Calu3 (cell line): ENCODE results near the gene MMEL1. TPM values are rescaled to one million over a fixed set of nuclear protein-coding genes. Genes with fewer than 3 reads are reported as not detected.

Experiments used
- BruUV-seq: library from RNA; stranded (reverse); fragments of 400-500 nt; replicated peaks from 2 replicates; lab custom pipeline; 2021; lab: Mats Ljungman, UMichigan
- CTCF ChIA-PET: fragments of 300-600 bp; sonication (Branson Sonifier 250); formaldehyde crosslinking; loops from one replicate; lab custom pipeline; 2022; ENCODE audit warnings: antibody characterized with exemption; lab: Charles Lee
- DNase-seq: peaks from one replicate; pipeline ENCODE4 v3.0.0; 2022
- H3K27ac Mint-ChIP-seq: one replicate; pipeline ENCODE4 v1.8.0; 2022; ENCODE audit warnings: mixed read lengths; ENCODE audit not compliant: unreplicated experiment
- H3K27me3 Mint-ChIP-seq: one replicate; pipeline ENCODE4 v1.8.0; 2022; ENCODE audit warnings: mixed read lengths; ENCODE audit not compliant: unreplicated experiment
- H3K36me3 Mint-ChIP-seq: one replicate; pipeline ENCODE4 v1.8.0; 2022; ENCODE audit warnings: mild to moderate bottlenecking, moderate library complexity, mixed read lengths; ENCODE audit not compliant: insufficient read depth, unreplicated experiment
- H3K4me1 Mint-ChIP-seq: one replicate; pipeline ENCODE4 v1.8.0; 2022; ENCODE audit warnings: mild to moderate bottlenecking, low read depth, mixed read lengths; ENCODE audit not compliant: unreplicated experiment
- H3K4me3 Mint-ChIP-seq: one replicate; pipeline ENCODE4 v1.8.0; 2022; ENCODE audit warnings: mild to moderate bottlenecking, low read depth, moderate library complexity, mixed read lengths; ENCODE audit not compliant: unreplicated experiment
- H3K9me3 Mint-ChIP-seq: one replicate; pipeline ENCODE4 v1.8.0; 2022; ENCODE audit warnings: low read depth, mixed read lengths; ENCODE audit not compliant: unreplicated experiment
- CTCF ChIP-seq: fragments of 200-600 bp; IDR thresholded peaks from one replicate; pipeline ENCODE4 v1.8.0; 2022; ENCODE audit warnings: antibody characterized with exemption; ENCODE audit not compliant: unreplicated experiment
- intact Hi-C: fragments of 100-400 bp; cut with micrococcal nuclease; formaldehyde crosslinking; loops from one replicate; pipeline ENCODE4 v1.10.0; 2022; ENCODE audit not compliant: unreplicated experiment
- total RNA-seq: library from RNA; stranded (reverse); gene quantifications from 2 replicates; pipeline ENCODE4 v1.2.3, GENCODE V29; 2022

MMEL1 gene
- total RNA-seq, 1 experiment from 2014 or later = 5.6 TPM

- DNase-seq = no peak
- Mint-ChIP-seq H3K27me3 (peaks cover 26% of the 10 kb centered on the region), H3K27ac (no peak overlapping the region), H3K4me3 (no peak overlapping the region), H3K9me3 (no peaks in the 10 kb centered on the region), H3K36me3 (peaks cover 3% of the 10 kb centered on the region), H3K4me1 (no peaks in the 10 kb centered on the region)
- no peak for TF ChIP-seq CTCF
- no TSS peak for BruUV-seq
- CTCF ChIA-PET = interaction anchor here (0.6 kb wide), 1 partner anchor 33 kb away, joined by 3 read pairs; no protein-coding TSS in a partner anchor
- intact Hi-C loops = no loop called here
These were observed 28.5 kb downstream of the MMEL1 start for GRCh38 chr1:2604156-2604843.

GRCh38 chr1:2603521-2604155, 29.2 kb downstream of the MMEL1 start:
- Mint-ChIP-seq H3K9me3 (no peaks in the 10 kb centered on the region), H3K36me3 (peaks cover 3% of the 10 kb centered on the region), H3K4me3 (no peak overlapping the region), H3K27me3 (peaks cover 26% of the 10 kb centered on the region), H3K27ac (no peak overlapping the region), H3K4me1 (no peaks in the 10 kb centered on the region)
- intact Hi-C loops = no loop called here
- no TSS peak for BruUV-seq
- no peak for TF ChIP-seq CTCF
- CTCF ChIA-PET = interaction anchor here (0.6 kb wide), 1 partner anchor 32 kb away, joined by 3 read pairs; no protein-coding TSS in a partner anchor
- no peak for DNase-seq

GRCh38 chr1:2602866-2603520, 29.8 kb downstream of the MMEL1 start:
- no peak for DNase-seq

More at GRCh38 chr1:2602866-2603520, 29.8 kb downstream of the MMEL1 start:
- H3K36me3 Mint-ChIP-seq = peaks cover 3% of the 10 kb centered on the region
- no TSS peak for BruUV-seq
- no peak overlapping the region for H3K4me3 Mint-ChIP-seq
- TF ChIP-seq CTCF = no peak
- H3K9me3 Mint-ChIP-seq = no peaks in the 10 kb centered on the region
- H3K4me1 Mint-ChIP-seq = peaks cover 1% of the 10 kb centered on the region
- CTCF ChIA-PET = no interaction called here
- intact Hi-C loops = no loop called here
- peaks cover 33% of the 10 kb centered on the region for H3K27me3 Mint-ChIP-seq
- no peak overlapping the region for H3K27ac Mint-ChIP-seq
